OCI-M1 (cell line): ENCODE results near the gene NF1.
"Not testable (repeated sequence)": the region's sequence is repeated elsewhere in the genome, so short reads cannot be mapped to it uniquely, and the experiment has no call there.

Source experiments
- DNase-seq: peaks from one replicate; lab custom pipeline; 2025; lab: John Stamatoyannopoulos, UW

NF1 gene

DNA sequence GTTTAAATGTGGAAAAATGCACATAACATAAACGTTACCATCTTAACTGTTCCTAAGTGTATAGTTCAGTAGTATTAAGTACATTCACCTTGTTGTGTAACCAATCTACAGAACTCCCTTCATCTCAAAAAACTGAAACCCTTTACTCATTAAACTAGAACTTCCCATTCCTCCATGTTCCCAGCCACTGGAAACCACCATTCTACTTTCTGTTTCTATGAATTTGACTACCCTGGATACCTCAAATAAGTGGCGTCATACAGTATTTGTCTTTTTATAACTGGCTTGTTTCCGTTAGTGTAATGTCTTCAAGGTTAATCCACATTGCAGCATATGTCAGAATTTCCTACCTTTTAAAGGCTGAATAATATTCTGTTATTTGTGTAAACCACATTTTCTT is 38.2 kb downstream of the NF1 start:
- DNase-seq: no peak

DNA sequence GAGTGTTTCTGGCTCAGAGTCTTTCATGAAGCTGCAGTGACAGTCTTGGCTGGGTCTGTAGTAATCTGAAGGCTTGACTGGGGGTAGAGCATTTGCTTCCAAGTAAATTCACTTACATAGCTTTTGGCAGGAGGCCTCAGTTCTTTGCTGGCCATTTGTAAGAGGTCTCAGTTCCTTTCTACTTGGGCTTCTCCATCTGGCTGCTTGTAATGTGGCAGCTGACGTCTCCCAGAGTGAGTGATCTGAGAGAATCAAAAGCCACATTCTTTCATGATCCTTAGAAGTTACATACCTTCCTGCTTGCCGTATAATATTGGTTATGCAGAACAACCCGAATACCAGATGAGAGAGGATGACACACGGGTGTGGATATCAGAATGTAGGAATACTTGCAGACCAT is 39.8 kb downstream of the NF1 start:
- DNase-seq: no peak

DNA sequence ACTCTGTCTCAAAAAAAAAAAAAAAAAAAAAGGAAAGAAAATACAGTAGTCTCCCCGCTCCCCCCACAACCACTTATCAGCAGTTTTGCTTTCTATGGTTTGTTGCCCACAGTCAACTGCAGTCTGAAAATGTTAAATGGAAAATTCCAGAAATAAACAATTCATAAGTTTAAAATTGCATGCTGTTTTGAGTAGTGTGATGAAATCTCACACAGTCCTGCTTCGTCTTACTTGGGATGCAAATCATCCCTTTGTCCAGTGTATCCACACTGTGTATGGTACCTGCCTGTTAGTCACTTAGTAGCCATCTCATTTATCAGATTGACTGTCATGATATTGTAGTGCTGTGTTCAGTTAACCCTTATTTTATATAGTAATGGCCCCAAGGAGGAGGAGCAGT is 41.5 kb downstream of the NF1 start:
- no peak for DNase-seq

DNA sequence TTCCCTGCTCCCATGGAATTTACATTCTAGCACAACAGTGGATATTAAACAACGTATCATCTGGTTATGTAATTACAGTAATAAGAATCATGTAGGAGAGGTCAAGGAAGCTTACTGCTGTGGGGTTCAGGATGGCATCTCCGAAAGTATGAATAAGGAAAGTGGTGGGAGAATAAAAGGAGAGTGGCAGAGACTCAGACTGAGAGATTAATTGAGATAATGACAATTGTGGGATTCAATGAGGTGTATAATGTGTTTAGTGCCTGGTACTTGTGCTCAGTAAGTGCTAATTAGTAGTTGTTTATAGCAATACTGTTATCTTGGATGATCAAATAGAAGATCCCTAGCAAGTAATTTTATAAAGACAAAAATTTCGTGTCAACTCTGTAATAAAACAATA is 45.3 kb downstream of the NF1 start:
- DNase-seq: no peak

DNA sequence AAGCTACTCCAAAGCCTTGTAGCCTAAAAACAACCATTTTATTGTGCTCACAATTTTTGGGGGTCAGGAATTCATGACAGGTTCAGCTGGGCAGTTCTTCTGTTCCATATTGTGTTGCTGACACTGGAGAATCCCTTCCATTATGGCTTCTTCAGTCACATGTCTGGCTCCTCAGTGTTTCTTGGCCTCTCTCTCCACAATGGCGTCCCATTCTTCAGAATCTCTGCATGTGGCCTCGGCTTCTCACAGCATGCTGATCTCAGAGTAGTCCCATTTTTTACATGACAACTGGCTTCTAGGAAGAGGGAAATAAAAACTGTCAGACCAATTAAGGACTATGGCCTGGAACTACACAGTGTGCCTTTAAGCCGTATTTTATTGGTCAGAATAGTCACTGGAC is 49.7 kb downstream of the NF1 start:
- DNase-seq: no peak

DNA sequence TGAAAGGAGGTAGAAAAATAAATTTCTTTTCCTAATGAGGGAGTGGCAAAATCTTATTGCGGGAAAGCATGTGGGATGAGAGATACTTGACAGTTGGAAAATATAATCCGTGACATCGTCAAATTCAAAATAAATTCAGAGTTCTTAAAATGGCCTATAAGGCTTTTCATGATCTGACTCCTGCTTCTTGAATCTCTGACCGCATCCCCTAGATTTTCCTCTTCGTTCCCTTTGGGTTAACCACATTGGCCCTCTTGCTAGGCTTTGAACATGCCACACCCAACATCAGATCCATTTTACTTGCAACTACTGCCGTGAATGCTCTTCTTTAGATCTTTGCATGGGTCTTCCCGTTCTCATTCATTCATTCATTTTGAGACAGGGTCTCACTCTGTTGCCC is 50.1 kb downstream of the NF1 start:
- no peak for DNase-seq

DNA sequence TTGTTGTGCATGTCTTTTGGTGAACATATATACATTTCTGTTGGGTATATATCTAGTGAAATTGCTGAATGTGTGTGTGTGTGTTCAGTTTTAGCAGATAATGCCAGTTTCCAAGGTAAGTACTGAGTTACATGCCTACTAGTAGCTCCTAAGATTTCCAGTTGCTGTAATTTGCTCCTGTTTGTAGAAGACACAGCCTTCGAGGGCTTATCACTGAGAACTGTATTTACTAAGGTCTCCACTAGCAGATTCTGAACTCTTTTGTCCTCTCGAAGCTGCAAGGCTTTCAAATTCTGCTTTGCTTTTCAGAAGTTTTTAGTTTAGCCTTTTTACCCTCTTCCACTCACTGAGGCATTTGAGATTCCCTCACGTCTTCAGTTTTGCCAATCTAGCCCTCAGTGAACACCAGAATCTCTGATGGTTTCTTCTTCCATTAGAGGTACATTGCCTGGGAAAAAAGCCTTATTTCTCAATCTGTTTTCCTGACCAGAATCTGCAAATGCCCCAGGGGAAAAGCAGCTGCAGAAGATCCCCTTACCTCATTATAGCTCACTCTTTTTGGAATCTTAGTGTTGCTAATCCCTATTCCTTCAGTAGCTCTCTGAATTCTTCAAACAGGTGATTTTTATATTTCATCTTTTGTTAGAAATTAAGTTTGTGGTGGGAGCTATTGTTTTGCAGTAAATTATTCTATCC is 52.9 kb downstream of the NF1 start:
- DNase-seq: no peak

DNA sequence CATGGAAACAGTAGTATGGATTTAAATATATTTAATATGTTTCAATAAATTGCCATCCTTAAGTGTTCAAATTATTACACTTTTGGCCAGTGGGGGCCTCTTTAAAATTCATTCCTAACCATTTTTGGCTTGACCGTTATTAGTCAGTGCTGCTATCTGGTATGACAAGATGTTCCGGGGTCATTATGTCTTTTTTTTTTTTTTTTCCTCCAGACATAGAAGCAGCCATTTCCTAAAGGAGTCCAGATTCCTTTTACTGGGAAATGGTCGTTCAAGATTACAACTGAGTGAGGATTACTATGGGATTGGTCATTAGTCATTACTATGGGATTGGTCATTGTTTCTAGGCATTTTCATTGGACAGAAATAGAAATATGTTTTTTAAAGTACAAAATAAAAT is 53.4 kb downstream of the NF1 start:
- no peak for DNase-seq

DNA sequence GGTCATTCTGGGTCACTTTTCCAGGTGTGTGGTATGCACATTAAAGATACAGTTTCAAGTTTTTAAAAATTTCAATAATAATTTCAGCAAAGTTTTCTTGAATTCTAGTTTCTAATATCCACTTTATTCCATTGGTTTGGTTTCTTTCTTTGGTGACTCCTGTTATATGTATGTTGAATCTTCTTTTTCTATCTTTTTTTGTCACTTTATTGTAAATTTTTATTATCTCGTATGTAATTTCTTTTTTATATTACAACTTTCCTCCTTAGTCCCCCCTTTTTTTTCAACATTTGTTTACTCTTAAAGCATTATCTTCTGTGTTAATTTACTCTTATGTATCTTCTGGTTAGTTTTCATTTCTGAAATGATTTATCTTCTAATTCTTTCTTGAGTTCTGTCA is 57.5 kb downstream of the NF1 start:
- DNase-seq: no peak

DNA sequence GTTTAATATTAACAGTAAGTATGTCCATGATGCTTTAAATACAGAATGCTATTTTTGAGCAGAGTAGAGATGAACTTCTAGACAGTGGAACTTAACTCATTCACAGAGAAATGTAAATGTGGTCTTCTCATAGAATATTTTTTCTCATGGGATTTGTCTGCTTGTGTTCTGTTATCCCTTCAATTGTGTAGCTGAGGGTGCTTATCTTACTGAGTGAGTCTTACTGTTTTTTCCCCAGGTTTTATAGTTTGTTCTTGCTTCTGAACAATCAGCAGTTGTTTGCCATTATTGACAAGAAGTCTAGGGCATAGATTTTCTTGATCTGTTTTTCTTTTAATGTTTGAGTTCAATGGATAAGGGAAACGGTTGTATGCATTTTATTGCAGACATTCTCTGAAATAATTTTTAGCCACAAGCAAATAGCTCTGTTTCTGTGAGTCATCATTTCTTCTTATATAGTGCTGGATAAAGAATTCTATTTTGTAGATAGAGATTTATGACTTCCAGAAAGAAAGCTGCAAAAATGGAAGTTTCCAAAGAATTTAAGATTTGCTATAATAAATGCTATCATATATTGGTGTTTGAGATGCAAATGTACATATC is 60.5 kb downstream of the NF1 start:
- no peak for DNase-seq

DNA sequence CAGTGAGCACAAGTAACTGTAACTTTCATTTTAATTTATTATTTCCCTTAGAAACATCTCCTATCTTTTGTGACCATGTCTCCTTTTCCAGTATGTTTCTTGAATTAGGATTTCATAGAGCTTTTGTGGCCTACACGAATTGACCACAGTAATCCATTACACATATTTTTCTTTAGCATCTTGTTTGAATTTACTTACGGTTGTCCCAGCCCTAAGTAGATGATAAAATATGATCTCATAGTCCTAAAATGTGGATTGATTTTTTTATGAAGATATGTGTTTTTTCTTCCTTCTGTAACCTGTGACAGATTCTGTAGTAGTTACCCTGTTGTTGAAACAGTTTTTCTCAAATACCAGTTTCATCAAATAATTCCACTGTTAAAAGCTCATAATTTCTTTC is 61.5 kb downstream of the NF1 start:
- DNase-seq: no peak

DNA sequence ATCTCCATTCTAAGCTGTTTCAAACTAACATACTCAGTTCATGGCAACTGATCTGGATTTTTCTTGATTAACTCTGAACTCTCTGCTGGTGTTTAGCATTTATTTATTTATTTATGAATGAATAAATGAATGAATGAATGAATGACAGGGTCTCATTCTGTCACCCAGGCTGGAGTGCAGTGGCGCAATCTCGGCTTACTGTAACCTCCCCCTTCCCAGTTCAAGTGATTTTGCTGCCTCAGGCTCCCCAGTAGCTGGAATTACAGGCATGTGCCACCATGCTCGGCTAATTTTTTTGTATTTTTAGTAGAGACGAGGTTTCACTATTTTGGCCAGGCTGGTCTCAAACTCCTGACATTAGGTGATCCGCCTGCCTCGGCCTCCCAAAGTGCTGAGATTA is 62.1 kb downstream of the NF1 start:
- not testable (repeated sequence) for DNase-seq

DNA sequence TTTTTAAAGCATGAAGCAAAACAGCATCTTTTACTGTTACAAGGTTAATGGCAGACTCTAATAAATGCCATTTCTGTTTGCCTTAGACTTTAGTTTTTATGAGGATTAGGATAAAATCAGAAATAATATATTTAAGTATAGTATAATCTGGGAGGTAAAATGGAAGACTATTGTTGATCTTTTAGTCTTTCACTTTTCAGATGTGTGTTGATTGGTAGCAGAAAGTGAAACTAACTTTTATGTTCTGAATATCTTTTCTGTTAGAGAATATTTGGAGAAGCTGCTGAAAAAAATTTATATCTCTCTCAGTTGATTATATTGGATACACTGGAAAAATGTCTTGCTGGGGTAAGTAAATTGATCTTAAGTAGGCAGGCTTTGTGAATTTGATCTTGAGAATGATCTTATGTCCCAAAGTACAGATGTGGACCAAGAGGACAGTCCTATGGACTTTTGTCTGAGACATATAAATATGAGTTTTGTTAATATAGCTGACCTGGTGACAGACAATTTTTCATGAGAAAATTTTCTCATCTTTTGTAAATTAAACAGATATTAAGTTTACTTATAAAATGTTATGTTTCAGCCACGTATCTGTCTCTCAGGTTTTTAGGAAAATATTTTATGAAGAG is 64.1 kb downstream of the NF1 start:
- DNase-seq: peak; percentile 63

DNA sequence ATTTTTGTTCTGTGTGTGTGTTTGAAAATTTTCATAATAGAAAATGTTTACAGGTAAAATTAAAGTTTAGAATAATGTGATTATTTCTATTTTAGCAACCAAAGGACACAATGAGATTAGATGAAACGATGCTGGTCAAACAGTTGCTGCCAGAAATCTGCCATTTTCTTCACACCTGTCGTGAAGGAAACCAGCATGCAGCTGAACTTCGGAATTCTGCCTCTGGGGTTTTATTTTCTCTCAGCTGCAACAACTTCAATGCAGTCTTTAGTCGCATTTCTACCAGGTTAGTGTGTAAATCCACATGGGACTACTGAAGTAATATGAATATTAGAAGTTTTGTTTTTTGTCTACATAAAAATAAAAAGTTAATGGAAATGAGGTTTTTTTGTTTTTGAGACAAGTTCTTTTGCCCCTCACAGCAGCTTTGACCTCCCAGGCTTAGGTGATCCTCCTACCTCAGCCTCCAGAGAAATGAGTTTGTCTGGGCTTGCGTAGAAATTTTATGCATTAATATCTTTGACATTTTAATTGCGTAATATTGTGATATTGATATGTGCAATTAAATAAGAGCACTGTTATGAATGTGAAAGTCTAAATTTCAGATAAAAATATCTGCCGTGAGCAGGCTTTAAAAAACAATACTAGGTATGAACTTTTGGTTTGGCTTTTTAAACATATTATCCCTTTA is 68.5 kb downstream of the NF1 start:
- no peak for DNase-seq

DNA sequence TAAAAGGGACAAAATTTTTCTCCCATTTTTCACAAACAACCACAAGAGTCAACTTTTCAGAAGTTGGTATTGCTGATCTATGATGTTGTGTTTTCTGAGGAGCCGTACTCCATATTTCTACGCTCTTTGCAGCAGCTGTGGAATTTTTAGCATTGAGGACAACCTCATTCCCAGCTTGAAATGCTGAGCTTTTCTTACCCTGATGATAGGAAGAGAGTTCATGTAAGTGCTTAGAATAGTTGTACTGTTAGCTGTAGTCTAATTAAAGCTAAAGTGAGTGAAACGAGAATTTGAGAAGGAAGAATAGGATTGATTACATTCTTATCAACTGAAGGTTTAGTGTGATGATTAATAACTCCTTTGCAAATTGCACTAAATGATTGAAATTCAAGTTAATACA is 72.3 kb downstream of the NF1 start:
- no peak for DNase-seq

DNA sequence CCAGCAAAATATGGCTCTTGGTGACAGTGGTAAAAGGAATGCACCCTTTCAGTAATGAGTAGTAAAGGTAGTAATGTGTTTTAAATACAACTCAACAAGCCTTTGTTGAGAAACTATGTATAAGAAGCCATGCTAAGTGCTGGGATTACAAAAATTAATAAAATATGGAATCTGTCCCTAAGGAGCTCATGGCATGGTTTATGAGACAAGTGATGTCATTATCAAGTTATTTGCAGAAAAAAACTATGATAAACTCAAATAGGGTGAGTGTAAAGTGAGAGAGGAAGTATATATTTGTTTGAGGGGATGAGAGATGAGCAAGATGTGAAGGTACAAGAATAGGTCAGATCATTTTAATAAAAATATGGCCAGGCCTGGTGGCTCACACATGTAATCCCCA is 76.9 kb downstream of the NF1 start:
- no peak for DNase-seq

DNA sequence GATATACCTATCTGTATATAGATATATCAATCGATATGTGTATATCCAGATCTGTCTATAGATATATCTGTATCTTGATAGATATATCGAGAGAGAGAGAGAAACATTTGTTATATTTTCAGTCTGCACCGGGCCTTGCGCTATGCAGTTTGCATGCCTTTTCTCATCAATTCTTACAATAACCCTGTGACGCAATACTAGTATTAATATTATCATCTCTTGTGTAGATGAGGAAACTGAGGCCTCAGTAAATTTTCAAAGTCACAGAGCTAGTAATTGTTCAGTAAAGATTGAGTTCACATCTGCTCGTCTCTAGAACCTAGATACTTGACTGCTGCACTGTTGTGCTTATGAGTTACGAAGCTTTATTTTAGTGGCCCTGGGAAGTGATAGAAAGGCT is 77.6 kb downstream of the NF1 start:
- DNase-seq: no peak

DNA sequence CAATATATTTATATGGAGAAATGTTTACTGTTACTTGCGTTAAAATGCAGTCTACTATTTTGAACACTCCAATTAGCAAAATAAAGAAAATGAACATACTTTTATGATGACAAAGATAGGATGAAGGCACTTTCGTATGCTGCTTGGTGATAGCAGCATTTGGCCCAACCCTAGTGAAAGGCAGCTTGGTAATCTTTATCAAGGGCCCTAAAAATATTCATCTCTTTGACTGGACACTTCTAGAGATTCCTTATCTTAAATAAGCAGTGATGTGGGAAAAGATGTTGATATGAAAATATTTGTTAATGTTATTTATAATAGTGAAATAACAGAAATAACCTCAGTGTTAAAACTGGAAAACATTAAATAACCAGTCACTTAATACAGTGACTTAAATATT is 79.4 kb downstream of the NF1 start:
- no peak for DNase-seq

DNA sequence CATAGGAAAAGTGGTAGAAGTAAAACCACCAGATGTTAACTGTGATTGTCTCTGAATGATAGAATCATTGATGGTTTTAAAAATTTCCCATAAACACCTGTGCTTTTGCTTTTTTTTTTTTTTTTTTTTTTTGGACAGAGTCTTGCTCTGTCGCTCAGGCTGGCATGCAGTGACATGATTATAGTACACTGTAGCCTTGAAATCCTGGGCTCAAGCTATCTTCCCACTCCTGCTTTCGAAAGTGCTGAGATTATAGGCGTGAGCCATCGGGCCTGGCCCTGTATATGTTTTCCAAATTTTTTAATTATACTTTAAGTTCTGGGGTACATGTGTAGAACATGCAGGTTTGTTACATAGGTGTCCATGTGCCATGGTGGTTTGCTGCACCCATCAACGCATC is 80.5 kb downstream of the NF1 start:
- no peak for DNase-seq

DNA sequence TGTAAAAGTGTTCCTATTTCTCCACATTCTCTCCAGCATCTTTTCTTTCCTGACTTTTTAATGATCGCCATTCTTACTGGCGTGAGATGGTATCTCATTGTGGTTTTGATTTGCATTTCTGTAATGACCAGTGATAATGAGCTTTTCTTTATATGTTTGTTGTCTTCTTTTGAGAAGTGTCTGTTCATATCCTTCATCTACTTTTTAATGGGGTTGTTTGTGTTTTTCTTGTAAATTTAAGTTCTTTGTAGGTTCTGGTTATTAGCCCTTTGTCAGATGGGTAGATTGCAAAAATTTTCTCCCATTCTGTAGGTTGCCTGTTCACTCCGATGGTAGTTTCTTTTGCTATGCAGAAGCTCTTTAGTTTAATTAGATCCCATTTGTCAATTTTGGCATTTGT is 81.4 kb downstream of the NF1 start:
- not testable (repeated sequence) for DNase-seq

DNA sequence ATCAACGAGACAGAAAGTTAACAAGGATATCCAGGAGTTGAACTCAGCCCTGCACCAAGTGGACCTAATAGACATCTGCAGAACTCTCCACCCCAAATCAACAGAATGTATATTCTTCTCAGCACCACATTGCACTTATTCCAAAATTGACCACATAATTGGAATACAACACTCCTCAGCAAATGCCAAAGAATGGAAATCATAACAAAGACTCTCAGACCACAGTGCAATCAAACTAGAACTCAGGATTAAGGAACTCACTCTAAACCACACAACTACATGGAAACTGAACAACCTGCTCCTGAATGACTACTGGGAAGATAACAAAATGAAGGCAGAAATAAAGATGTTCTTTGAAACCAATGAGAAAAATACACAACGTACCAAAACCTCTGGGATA is 84.2 kb downstream of the NF1 start:
- DNase-seq: not testable (repeated sequence)

DNA sequence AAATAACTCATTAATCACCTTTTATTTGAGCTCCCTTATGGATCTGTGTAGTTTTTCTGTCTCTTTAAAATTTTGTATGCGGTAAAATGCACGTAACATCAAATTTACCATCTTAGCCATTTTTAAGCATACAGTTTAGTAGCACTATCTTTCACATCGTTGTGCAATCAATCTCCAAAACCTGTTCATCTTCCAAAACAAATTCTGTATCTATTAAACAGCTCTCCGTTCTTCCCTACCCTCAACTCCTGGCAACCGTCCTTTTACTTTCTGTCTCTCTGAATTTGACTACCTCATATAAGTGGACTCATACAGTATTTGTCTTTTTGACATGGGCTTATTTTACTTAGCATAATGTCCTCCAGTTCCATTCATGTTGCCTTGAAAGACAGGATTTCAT is 100.5 kb downstream of the NF1 start:
- DNase-seq: no peak

DNA sequence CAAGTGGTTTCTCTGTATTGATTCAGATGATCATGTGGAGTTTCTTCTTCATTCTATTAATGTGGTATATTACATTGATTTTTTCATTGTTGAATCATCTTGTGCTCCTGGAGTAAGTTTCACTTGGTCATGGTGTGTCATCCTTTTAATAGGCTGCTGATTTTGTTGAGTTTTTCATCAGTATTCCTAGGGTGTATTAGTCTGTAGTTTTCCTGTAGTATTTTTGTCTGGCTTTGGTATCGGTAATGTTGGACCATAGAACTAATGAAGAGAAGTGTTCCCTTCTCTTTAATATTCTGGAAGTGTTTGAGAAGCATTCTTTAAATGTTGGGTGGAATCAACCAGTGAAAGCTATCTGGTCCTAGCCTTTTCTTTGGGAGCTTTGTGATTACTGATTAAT is 103.2 kb downstream of the NF1 start:
- DNase-seq: no peak
